Measurements from ENCODE around the gene MASP1. TPM values are rescaled to one million over a fixed set of nuclear protein-coding genes. Genes with fewer than 3 reads are reported as not detected.

The MASP1 gene
- total and polyA plus RNA-seq, 8 donors = 0.42 to 8.0 (median 6.2) TPM

GRCh38 chr3:187257471-187257870, 34.1 kb downstream of the MASP1 start:
- no peaks in the 10 kb centered on the region for H3K36me3 ChIP-seq
- no peak overlapping the region for H3K4me3 ChIP-seq
- no peaks in the 10 kb centered on the region for H3K4me1 ChIP-seq
- H3K27me3 ChIP-seq = no peaks in the 10 kb centered on the region
- H3K9me3 ChIP-seq = no peaks in the 10 kb centered on the region
- DNase-seq (no peak), ATAC-seq (no peak)
- intact Hi-C loops (cut with DNase I) = no loop called here
- no peak overlapping the region for H3K27ac ChIP-seq
- TF ChIP-seq, protein P1, sequence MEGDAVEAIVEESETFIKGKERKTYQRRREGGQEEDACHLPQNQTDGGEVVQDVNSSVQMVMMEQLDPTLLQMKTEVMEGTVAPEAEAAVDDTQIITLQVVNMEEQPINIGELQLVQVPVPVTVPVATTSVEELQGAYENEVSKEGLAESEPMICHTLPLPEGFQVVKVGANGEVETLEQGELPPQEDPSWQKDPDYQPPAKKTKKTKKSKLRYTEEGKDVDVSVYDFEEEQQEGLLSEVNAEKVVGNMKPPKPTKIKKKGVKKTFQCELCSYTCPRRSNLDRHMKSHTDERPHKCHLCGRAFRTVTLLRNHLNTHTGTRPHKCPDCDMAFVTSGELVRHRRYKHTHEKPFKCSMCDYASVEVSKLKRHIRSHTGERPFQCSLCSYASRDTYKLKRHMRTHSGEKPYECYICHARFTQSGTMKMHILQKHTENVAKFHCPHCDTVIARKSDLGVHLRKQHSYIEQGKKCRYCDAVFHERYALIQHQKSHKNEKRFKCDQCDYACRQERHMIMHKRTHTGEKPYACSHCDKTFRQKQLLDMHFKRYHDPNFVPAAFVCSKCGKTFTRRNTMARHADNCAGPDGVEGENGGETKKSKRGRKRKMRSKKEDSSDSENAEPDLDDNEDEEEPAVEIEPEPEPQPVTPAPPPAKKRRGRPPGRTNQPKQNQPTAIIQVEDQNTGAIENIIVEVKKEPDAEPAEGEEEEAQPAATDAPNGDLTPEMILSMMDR (IDR thresholded peaks at IDR 0.05) = no peak

DNA sequence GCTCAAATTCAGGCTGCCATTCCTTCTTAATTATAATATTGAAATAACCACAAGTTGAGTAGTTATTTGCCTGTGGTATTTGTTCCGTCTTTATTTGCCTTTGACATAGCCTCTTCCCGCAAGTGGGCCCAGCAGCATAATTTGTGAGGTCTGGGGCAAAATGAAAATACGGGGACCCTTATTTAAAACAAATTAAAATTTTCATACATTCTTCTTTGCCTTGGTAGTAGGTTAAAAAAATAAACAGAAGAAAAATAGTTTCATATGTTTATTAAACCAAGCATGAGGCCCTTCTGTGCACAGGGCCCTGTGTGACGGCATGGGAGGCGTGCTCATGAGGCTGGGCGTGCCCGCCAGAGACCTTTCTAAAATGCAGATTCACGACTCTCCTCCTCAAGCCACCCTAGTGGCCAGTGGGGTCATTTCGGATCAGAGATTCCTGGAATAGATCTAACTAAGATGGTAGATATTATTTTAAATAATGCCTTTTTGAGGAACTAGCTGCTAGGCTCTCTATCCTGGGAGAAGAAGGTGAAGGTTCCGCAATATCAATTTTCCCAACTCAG, 35.4 kb downstream of the MASP1 start:
- Histone ChIP-seq H3K27me3 (no peaks in the 10 kb centered on the region), H3K36me3 (no peaks in the 10 kb centered on the region), H3K9me3 (no peaks in the 10 kb centered on the region), H3K27ac (no peak overlapping the region), H3K4me1 (no peaks in the 10 kb centered on the region), H3K4me3 (no peak overlapping the region)
- intact Hi-C loops (cut with DNase I) = no loop called here
- ATAC-seq (no peak), DNase-seq (no peak)
- TF ChIP-seq, protein P1 (IDR thresholded peaks at IDR 0.05) = no peak

DNA sequence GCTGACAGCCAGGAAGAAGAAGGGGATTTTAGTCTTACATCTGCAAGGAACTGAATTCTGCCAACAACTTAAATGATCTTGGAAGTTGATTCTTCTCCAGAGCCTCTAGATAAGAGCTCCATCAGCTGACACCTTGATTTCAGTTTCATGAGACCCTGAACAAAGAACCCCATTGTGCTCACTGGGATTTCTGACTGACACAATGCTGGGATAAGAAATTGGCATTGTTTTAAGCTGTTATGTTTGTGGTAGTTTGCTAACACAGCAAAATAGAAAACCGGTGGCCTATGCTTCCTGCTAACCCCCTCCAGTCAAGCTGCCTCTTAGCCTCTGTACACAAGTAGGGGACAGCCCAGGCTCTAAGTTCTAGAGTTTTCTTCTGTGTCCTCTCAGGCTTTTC, 36.2 kb downstream of the MASP1 start:
- ATAC-seq (no peak), DNase-seq (no peak)
- TF ChIP-seq, protein P1 (IDR thresholded peaks at IDR 0.05) = no peak
- intact Hi-C loops (cut with DNase I) = no loop called here
- H3K36me3 ChIP-seq = no peaks in the 10 kb centered on the region
- no peak overlapping the region for H3K4me3 ChIP-seq
- no peaks in the 10 kb centered on the region for H3K4me1 ChIP-seq
- H3K9me3 ChIP-seq = no peaks in the 10 kb centered on the region
- no peaks in the 10 kb centered on the region for H3K27me3 ChIP-seq
- H3K27ac ChIP-seq = no peak overlapping the region

GRCh38 chr3:187252311-187252710, 39.2 kb downstream of the MASP1 start:
- no peaks in the 10 kb centered on the region for H3K36me3 ChIP-seq
- intact Hi-C loops (cut with DNase I) = no loop called here

DNA sequence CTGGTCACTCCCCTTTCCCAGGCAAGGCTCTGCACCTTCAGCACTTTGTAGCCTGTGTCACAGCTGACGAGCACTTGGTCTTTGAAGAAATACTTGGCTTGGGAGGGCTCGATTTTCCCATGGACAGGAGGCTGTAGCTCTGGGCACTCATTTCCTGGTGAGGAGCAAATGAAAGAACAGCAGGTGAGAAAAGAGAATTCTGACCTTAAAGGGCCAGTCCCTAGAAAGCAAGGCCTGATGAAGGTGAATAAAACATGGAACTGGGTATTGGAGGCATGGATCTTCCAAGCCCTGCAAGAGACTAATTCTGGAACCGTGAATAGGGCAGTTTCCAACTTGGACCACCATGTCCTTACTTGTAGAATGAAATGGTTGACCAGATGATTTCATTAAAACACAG, 39.9 kb downstream of the MASP1 start:
- Histone ChIP-seq H3K4me3 (no peak overlapping the region), H3K9me3 (no peaks in the 10 kb centered on the region), H3K27ac (no peak overlapping the region), H3K4me1 (no peaks in the 10 kb centered on the region), H3K27me3 (no peaks in the 10 kb centered on the region), H3K36me3 (no peaks in the 10 kb centered on the region)
- TF ChIP-seq, protein P1 (IDR thresholded peaks at IDR 0.05) = no peak
- no peak for DNase-seq
- intact Hi-C loops (cut with DNase I) = no loop called here
- no peak for ATAC-seq

More at GRCh38 chr3:187252311-187252710, 39.2 kb downstream of the MASP1 start:
- no peak for ATAC-seq
- no peaks in the 10 kb centered on the region for H3K27me3 ChIP-seq
- no peak for DNase-seq
- no peaks in the 10 kb centered on the region for H3K4me1 ChIP-seq
- no peaks in the 10 kb centered on the region for H3K9me3 ChIP-seq
- no peak overlapping the region for H3K27ac ChIP-seq
- TF ChIP-seq, protein P1 (IDR thresholded peaks at IDR 0.05) = no peak
- H3K4me3 ChIP-seq = no peak overlapping the region

All from left lung (tissue), 10 donors.